H9 (cell line): ENCODE measurements around the gene PELI2. TPM values are rescaled to one million over a fixed set of nuclear protein-coding genes. Genes with fewer than 3 reads are reported as not detected.

Experiments used
- DNase-seq: peaks from one replicate; pipeline ENCODE4 v3.0.0-alpha.2; 2017
- H2AFZ ChIP-seq: one replicate; pipeline ENCODE4 v1.6.1; 2013; ENCODE audit warnings: mild to moderate bottlenecking, low read length, control low read depth, moderate library complexity
- H2AK5ac ChIP-seq: 2 replicates; pipeline ENCODE4 v1.6.1; 2013; ENCODE audit warnings: low read length, control low read depth, mixed read lengths; ENCODE audit not compliant: insufficient read length
- H2BK120ac ChIP-seq: one replicate; pipeline ENCODE4 v1.6.1; 2013; ENCODE audit warnings: low read depth, mild to moderate bottlenecking, low read length, control low read depth, inconsistent platforms; ENCODE audit not compliant: poor library complexity, severe bottlenecking
- H2BK12ac ChIP-seq: 2 replicates; pipeline ENCODE4 v1.6.1; 2013; ENCODE audit warnings: low read length, control low read depth, mixed read lengths, low read depth; ENCODE audit not compliant: insufficient read length
- H2BK15ac ChIP-seq: 2 replicates; pipeline ENCODE4 v1.6.1; 2013; ENCODE audit warnings: low read depth, low read length, control low read depth
- H2BK20ac ChIP-seq: one replicate; pipeline ENCODE4 v1.6.1; 2013; ENCODE audit warnings: low read depth, mild to moderate bottlenecking, low read length, control low read depth, inconsistent platforms; ENCODE audit not compliant: poor library complexity, severe bottlenecking
- H2BK5ac ChIP-seq: 2 replicates; pipeline ENCODE4 v1.6.1; 2013; ENCODE audit warnings: low read length, control low read depth, mixed read lengths; ENCODE audit not compliant: insufficient read length
- H3K14ac ChIP-seq: 2 replicates; pipeline ENCODE4 v1.6.1; 2013; ENCODE audit warnings: low read length, control low read depth; ENCODE audit not compliant: insufficient read depth
- H3K18ac ChIP-seq: 2 replicates; pipeline ENCODE4 v1.6.1; 2013; ENCODE audit warnings: low read depth, mild to moderate bottlenecking, mixed read lengths, low read length, control low read depth; ENCODE audit not compliant: insufficient read length
- H3K23ac ChIP-seq: 2 replicates; pipeline ENCODE4 v1.6.1; 2013; ENCODE audit warnings: low read length, control low read depth, mixed read lengths, low read depth; ENCODE audit not compliant: insufficient read length
- H3K23me2 ChIP-seq: 2 replicates; pipeline ENCODE4 v1.6.1; 2013; ENCODE audit warnings: low read depth, mild to moderate bottlenecking, mixed read lengths, low read length, control low read depth; ENCODE audit not compliant: insufficient read length, poor library complexity, severe bottlenecking
- H3K27ac ChIP-seq: 2 replicates; pipeline ENCODE4 v1.5.1; 2013; ENCODE audit warnings: low read length, control low read depth, mixed read lengths, low read depth; ENCODE audit not compliant: insufficient read length
- H3K27me3 ChIP-seq: 2 replicates; pipeline ENCODE4 v1.6.1; 2013; ENCODE audit warnings: low read length, control low read depth, inconsistent platforms; ENCODE audit not compliant: insufficient read depth
- H3K4ac ChIP-seq: 2 replicates; pipeline ENCODE4 v1.6.1; 2013; ENCODE audit warnings: low read depth, mild to moderate bottlenecking, control low read depth, inconsistent platforms, low read length, moderate library complexity
- H3K4me1 ChIP-seq: 2 replicates; pipeline ENCODE4 v1.6.1; 2013; ENCODE audit warnings: low read length, control low read depth, inconsistent platforms; ENCODE audit not compliant: insufficient read depth
- H3K4me2 ChIP-seq: 2 replicates; pipeline ENCODE4 v1.6.1; 2013; ENCODE audit warnings: low read length, control low read depth, mixed read lengths; ENCODE audit not compliant: insufficient read length, insufficient read depth
- H3K56ac ChIP-seq: 2 replicates; pipeline ENCODE4 v1.6.1; 2013; ENCODE audit warnings: low read depth, mild to moderate bottlenecking, mixed read lengths, low read length, control low read depth; ENCODE audit not compliant: insufficient read length
- H3K79me1 ChIP-seq: 2 replicates; pipeline ENCODE4 v1.6.1; 2013; ENCODE audit warnings: low read depth, mild to moderate bottlenecking, moderate library complexity, low read length, control low read depth, inconsistent platforms; ENCODE audit not compliant: insufficient read depth, poor library complexity, severe bottlenecking
- H3K79me2 ChIP-seq: 2 replicates; pipeline ENCODE4 v1.6.1; 2013; ENCODE audit warnings: low read length, control low read depth, inconsistent platforms; ENCODE audit not compliant: insufficient read depth
- H3K9ac ChIP-seq: 2 replicates; pipeline ENCODE4 v1.6.1; 2013; ENCODE audit warnings: low read length, control low read depth, mixed read lengths; ENCODE audit not compliant: insufficient read length; ENCODE audit errors: extremely low read depth
- H3K9me3 ChIP-seq: one replicate; pipeline ENCODE4 v1.6.1; 2013; ENCODE audit warnings: low read depth, low read length, inconsistent platforms; ENCODE audit not compliant: control insufficient read depth
- H3T11ph ChIP-seq: one replicate; pipeline ENCODE4 v1.6.1; 2013; ENCODE audit warnings: mild to moderate bottlenecking, low read length, control low read depth, inconsistent platforms
- H4K20me1 ChIP-seq: one replicate; pipeline ENCODE4 v1.6.1; 2013; ENCODE audit not compliant: control insufficient read depth, insufficient read length, insufficient read depth
- H4K5ac ChIP-seq: 2 replicates; pipeline ENCODE4 v1.6.1; 2013; ENCODE audit warnings: low read depth, mild to moderate bottlenecking, mixed read lengths, low read length, control low read depth; ENCODE audit not compliant: insufficient read length
- H4K8ac ChIP-seq: replicated peaks from 2 replicates; pipeline ENCODE4 v1.6.1; 2013; ENCODE audit warnings: low read length, control low read depth, mixed read lengths, low read depth; ENCODE audit not compliant: insufficient read length
- H4K91ac ChIP-seq: 2 replicates; pipeline ENCODE4 v1.6.1; 2013; ENCODE audit warnings: low read depth, mild to moderate bottlenecking, moderate library complexity, mixed read lengths, low read length, control low read depth; ENCODE audit not compliant: insufficient read length
- H3K27ac Mint-ChIP-seq, 3 experiments: 2 replicates in 2 of 3; 3 replicates in 1 of 3; pipeline ENCODE4 v1.8.0; 2020 to 2021; ENCODE audit warnings: mixed read lengths in 3 of 3, mild to moderate bottlenecking in 1 of 3, moderate library complexity in 1 of 3
- H3K27me3 Mint-ChIP-seq: 2 replicates; pipeline ENCODE4 v1.8.0; 2021; ENCODE audit warnings: low read depth, mild to moderate bottlenecking, moderate library complexity, mixed read lengths
- H3K36me3 Mint-ChIP-seq, 3 experiments: 2 replicates in 2 of 3; 3 replicates in 1 of 3; pipeline ENCODE4 v1.8.0; 2020 to 2021; ENCODE audit warnings: low read depth in 3 of 3, mixed read lengths in 3 of 3; ENCODE audit not compliant: insufficient read depth in 1 of 3
- H3K4me1 Mint-ChIP-seq, 2 experiments: 2 replicates each; pipeline ENCODE4 v1.8.0; 2020; ENCODE audit warnings: mixed read lengths in 2 of 2
- H3K4me3 Mint-ChIP-seq, 2 experiments: 2 replicates in 1 of 2; 3 replicates in 1 of 2; pipeline ENCODE4 v1.8.0; 2020 to 2021; ENCODE audit warnings: mild to moderate bottlenecking in 2 of 2, mixed read lengths in 2 of 2, moderate library complexity in 1 of 2
- H3K9me3 Mint-ChIP-seq, 2 experiments: 2 replicates in 1 of 2; 3 replicates in 1 of 2; pipeline ENCODE4 v1.8.0; 2020; ENCODE audit warnings: mild to moderate bottlenecking in 2 of 2, mixed read lengths in 2 of 2, moderate library complexity in 1 of 2
- CTCF ChIP-seq: fragments of 200-600 bp; sonication (generic); conservative IDR thresholded peaks from 3 replicates; pipeline ENCODE4 v1.8.0; 2021; ENCODE audit warnings: antibody characterized with exemption, mild to moderate bottlenecking
- WGBS: extraction: QIAGEN DNeasy Blood & Tissue Kit; methylation state at CpG from one replicate; pipeline ENCODE4 v1.1.7; 2013; ENCODE audit warnings: missing lambda C conversion rate, low lambda C conversion rate, mixed read lengths; ENCODE audit not compliant: insufficient read length; ENCODE audit errors: extremely low coverage; 5-methylcytosine and 5-hydroxymethylcytosine counted together
- total RNA-seq: library from RNA; stranded (reverse); gene quantifications from 2 replicates; pipeline ENCODE4 v1.2.1, GENCODE V29; 2021

Gene PELI2
- total RNA-seq, 1 experiment from 2014 or later: 18.0 TPM

DNA sequence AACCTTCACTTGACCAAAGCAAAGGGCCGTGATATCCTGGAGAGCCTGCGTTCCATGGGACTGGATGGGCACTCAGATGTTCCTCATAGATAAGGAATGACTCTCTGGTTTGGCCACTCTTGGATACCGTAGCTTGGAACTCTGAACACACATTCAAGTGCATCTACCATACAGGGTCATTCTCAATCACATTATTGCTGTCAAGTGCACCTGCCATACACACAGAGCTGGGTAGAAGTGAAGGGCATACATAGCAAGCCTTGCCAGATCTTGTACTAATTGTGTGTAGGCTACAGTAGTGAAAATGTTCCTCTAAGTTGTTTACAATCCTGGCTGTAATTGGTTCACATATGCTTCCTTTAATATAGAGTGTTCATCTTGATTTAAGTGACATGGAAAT, 58.3 kb downstream of the PELI2 start:
- no peak overlapping the region for H2BK20ac ChIP-seq
- no peak for TF ChIP-seq CTCF
- no peak overlapping the region for H3K56ac ChIP-seq
- H3K4me1 ChIP-seq: no peaks in the 10 kb centered on the region
- no peaks in the 10 kb centered on the region for H3K23me2 ChIP-seq
- H3K23ac ChIP-seq: no peak overlapping the region
- no peak overlapping the region for H3T11ph ChIP-seq
- H3K27me3 ChIP-seq: no peaks in the 10 kb centered on the region
- no peaks in the 10 kb centered on the region for H3K79me1 ChIP-seq
- no peak overlapping the region for H4K8ac ChIP-seq
- no peak overlapping the region for H4K5ac ChIP-seq
- no peak overlapping the region for H3K4ac ChIP-seq
- no peak overlapping the region for H2AFZ ChIP-seq
- no peak overlapping the region for H3K18ac ChIP-seq
- no peak overlapping the region for H2BK5ac ChIP-seq
- no peak overlapping the region for H2BK15ac ChIP-seq
- H4K91ac ChIP-seq: no peak overlapping the region
- no peak overlapping the region for H2BK12ac ChIP-seq
- peaks cover 0 to 12% (median 0%) of the 10 kb centered on the region in 3 experiments; a peak in 4 of 7 replicates for H3K36me3 Mint-ChIP-seq
- no peak overlapping the region for H3K9ac ChIP-seq
- no peak overlapping the region for H2AK5ac ChIP-seq
- H3K27ac Mint-ChIP-seq: no peak overlapping the region; a peak in 1 of 7 replicates
- no peak overlapping the region; the same call in 1 of the 2 replicates for H3K14ac ChIP-seq
- H2BK120ac ChIP-seq: no peak overlapping the region
- no peaks in the 10 kb centered on the region for H3K27me3 Mint-ChIP-seq
- no peak overlapping the region for H3K4me2 ChIP-seq
- H4K20me1 ChIP-seq: no peaks in the 10 kb centered on the region
- H3K4me3 Mint-ChIP-seq: no peak overlapping the region
- WGBS: no CpG with 5 or more reads among the region's 3 CpGs
- no peak for DNase-seq
- peaks cover 1% of the 10 kb centered on the region; the same call in 1 of the 2 replicates for H3K79me2 ChIP-seq
- no peak overlapping the region for H3K27ac ChIP-seq
- no peaks in the 10 kb centered on the region for H3K9me3 ChIP-seq
- no peaks in the 10 kb centered on the region; a peak in 1 of 5 replicates for H3K9me3 Mint-ChIP-seq
- peaks cover 23 to 30% of the 10 kb centered on the region in 2 experiments for H3K4me1 Mint-ChIP-seq
